GM21515 (cell line): Measurements from ENCODE around the gene UBE2V1.
"Not testable (repeated sequence)": the region's sequence is repeated elsewhere in the genome, so short reads cannot be mapped to it uniquely, and the experiment has no call there.

Experiments
- ATAC-seq: cut with Tn5 transposase; IDR thresholded peaks from one replicate; pipeline ENCODE4 v1.9.1; 2021; ENCODE audit not compliant: unreplicated experiment

Gene UBE2V1

DNA sequence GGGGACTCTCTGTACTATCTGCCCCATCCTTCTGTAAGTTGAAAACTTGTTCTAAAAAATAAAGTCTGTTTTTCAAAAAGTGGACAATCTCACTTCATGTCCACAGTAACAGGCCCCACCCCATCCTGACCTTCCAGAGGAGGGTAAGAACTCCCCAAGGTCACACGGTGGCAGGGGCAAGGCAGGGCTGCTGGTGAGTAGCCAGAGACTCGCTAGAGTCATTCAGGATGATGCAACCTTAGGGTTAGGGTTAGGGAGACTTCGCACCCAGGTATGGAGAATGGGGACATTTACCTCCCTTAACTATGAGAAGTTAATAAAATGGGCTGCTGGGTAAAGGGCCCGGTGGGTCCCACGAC is 25.1 kb upstream of the UBE2V1 start:
- no peak for ATAC-seq

DNA sequence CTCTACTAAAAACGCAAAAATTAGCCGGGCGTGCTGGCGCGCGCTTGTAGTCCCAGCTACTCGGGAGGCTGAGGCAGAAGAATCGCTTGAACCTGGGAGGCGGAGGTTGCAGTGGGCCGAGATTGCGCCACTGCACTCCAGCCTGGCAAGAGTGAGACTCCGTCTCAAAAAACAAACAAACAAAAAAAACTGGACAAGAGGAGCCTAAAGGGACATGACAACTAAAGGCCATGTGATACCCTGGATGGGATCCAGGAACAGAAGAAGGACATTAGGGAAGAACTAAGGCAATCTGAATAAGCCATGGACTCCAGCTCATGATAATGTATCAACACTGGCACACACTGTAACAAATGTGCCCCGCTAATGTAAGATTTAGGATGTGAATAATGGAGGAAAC is 24.8 kb upstream of the UBE2V1 start:
- not testable (repeated sequence) for ATAC-seq

DNA sequence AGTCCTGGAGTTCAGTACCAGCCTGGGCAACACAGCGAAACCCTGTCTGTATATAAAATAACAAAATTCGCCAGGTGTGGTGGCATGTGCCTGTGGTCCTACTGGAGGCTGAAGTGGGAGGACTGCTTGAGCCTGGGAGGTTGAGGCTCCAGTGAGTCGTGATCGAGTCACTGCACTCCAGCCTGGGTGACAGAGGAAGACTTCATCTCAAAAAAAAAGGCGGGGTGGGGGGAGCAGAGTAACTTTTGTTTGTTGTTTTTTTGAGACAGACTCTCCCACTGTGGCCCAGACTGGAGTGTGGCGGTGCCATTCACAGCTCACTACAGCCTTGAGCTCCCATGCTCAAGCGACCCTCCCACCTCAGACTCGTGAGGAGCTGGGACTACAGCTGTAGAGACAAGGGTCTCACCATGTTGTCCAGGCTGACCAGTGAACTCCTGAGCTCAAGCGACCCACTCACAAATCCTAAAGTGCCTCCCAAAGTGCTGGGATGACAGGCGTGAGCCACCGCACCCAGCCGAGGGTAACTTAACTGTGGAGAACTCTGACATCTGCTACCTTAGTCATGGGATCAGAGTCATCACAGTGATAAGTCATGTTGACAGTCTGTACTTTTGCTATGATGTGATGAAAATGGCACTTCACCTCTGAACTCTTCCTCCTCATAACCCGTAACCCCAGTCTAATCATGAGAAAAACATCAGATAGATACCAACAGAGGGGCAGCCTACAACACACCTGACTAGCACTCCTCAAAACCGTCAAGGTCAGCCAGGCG is 24.1 kb upstream of the UBE2V1 start:
- no peak for ATAC-seq

DNA sequence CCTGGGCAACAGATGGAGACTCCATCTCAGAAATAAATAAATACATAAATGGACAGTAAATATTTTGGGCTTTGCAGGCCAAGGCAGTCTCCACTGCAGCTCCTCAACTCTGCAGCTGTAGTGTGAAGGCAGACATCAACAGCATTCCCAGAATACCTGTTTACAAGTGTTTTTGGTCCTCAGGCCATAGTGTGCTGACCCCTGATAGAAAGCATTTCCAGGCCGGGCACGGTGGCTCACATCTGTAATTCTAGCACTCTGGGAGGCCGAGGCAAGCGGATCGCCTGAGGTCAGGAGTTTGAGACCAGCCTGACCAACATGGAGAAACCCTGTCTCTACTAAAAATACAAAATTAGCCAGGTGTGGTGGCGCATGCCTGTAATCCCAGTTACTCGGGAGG is 22.2 kb upstream of the UBE2V1 start:
- not testable (repeated sequence) for ATAC-seq

DNA sequence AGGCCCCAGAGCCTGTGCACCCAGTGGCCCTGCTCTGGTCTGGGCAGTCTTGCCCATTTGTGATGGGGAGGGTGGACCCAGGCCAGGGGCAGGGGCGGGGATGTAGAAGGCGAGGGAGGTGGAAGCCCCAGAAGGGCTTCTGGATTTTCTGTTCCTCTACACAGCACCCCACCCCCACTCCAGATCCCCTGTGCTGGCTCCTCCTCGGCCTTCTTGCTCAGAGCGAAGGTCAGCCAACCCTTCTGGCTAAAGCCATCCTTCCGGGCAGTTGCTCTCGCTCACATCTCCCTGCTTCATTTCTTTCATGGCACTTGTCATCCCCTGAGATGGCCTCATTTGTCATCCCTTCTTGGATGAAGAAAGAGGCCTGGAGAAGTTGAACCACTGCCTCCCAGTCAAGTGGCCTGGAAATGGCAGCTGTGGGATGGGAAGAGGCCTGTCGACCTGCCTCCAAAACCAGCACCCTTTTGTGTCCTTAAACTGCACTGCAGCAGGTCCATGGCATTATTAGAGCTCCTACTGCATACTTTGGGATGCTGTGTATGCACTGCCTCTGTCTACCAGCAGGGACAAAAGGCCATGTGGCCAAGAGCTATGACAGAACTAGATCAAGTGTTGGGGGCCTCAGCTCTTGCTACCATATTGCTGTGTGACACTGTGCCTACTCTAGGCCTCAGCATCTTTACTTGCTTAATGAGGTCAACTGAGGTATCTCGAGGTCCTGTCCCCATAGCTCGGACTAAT is 20.7 kb upstream of the UBE2V1 start:
- no peak for ATAC-seq

DNA sequence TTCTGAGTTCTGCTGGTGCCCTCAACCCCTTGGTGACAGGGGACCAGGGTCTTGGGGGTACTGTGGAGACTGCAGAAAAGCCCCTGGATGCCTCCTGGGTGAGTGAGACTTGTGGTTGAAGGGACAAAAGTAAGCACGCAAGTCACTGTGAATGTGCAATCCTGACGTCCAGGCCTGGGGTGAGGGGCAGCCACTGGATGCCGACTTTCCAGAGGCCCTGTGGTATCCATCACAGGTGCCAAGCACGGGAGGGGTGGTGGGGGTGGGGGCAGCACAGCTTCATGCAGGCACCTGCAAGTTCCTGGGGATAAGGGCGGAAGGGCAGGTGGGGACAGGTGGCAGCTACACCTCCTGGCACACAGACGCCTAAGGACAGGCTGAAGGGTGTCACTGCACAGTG is 20.1 kb upstream of the UBE2V1 start:
- no peak for ATAC-seq

DNA sequence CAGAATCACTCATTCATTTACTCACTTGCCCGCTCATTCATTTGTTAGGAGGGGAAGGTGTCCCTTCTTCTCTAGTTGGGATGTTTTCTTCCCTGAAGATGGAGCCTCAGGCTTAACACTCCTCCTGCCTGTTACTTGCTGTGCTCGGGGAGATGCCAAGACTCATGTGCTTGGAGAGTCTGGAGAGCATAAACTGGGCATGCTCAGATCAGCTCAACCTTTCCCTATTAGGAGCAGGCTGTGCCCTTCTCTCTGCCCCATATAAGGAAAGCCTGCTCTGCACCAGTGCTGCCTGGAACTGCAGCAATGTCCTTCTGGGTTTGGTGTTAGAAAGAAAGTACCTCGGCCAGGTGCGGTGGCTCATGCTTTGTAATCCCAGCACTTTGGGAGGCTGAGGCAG is 18.0 kb upstream of the UBE2V1 start:
- ATAC-seq: no peak

DNA sequence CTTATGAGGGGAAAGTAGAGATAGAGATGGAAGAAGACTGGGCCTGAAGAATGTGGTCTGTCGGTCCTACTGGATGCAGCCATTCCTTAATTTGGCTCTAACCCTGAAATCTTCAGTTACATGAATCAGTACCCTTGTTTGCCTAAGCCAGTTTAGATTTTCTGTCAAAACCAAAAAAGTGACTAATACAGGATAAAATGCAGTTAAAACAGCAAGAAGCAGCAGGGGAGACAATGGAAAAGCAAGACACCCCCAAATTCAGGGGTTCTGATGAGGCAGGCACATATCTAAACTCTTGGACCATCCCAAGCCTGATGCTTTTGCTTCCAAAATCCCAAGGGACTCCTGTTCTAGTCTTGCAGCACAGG is 17.4 kb upstream of the UBE2V1 start:
- no peak for ATAC-seq

DNA sequence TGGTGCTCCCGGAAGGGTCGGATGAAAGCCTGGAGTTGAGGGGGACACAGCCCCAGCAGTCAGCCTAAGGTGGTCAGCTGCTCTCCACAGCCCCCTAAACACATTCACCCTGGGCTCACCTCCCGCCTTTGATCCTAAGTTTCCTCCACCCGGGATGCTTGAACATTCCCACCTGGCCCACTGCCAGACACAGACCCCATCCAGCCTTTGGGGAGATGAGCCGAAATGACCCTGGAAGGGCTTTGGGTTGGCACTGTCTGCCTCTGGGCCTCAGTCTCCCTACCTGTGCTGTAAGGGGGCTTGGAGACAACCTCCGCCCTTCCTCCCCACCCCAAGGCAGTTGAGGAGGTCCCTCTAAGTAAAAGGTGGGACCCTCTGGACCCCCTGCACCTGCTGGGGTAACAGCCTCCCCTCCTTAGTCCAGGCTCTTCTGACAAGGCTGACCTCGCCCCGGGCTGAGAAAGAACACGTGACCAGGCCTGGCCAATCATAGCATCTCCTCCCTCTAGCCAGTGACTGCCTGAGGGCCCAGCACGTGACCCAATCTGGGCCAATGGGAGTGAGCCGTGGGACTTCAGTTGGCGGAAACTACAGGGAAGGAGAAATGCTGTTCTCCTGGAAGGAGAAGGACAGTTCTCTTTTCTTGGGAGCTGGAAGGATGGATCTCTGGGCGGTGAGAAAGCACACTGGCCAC is 16.9 kb upstream of the UBE2V1 start:
- ATAC-seq: no peak

DNA sequence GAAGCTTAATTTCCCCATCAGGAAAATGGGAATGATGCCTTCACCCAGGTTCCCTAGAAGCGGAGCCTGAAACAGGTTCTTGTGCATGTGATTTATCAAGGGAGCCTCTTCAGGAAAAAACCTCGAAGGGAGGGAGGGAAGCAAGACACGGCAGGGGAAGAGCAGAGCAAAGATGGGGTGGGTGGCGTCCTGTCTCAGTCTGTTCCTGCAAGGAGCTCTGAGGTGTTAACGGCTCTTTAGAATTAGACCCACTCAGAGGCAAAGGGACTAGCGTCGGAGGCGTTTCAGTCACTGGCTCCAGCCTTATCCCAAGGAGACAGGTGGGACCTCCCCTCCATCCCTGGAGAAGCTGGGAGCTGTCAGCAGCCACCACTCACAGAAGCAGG is 15.6 kb upstream of the UBE2V1 start:
- ATAC-seq: no peak

DNA sequence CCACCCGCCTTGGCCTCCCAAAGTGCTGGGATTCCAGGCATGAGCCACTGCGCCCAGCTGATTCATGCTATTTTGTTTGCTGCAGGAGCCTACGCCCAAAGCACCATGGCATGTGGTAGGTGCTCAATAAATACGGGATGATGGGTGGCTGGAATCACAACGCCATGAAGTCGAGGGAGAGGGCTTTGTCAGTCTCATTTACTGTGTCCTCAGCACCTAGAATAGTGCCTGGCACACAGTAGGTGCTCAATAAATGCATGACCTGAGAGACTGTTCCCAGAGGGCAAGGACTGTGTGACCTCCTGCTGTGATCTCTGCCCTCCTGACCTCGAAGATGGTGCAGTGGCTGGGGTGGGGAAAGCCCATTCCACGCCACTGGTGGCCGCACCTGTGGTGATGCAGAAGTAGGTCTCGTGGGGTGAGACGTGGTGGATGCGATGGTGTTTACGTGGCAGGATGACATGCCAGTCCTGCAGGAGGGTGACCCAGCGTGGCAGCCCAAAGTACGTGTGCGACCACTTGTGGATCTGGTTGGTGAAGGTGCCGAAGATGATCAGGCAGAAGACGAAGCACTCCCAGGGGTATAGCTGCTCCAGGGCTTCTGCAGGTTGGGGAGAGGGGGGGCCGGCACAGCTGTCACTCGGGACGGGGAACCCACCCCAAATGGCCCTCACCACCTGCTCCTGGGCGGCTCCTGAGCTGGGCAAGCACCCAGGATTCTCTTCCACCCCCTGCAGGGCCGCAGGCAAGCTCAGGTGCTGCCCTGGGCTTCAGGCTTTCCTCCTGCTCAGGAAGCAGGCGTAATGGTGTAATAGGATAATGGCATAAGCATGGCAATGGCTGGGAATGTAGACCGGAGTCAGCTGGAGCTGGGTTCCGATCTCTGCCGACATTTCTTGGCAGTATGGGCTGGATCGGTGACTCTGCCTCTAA is 14.9 kb upstream of the UBE2V1 start:
- no peak for ATAC-seq

DNA sequence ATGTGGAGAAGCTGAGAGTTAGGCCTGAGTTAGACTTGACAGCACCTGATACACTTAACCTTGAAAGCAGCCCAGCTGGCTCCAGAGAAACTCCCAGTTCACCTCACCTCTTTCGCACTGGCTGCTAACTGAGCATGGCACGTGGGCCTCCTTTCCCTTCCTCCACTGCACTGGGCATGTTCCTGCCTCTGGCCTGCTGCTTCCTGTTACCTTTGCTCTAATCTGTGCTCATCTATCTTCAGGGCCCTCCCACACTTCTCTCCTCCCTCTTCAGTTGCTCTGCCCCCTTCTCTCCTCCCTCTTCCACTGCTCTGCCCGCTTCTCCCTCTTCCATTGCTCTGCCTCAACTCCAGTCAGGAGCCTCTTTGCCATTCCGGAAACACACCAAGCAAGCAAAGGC is 13.7 kb upstream of the UBE2V1 start:
- no peak for ATAC-seq

DNA sequence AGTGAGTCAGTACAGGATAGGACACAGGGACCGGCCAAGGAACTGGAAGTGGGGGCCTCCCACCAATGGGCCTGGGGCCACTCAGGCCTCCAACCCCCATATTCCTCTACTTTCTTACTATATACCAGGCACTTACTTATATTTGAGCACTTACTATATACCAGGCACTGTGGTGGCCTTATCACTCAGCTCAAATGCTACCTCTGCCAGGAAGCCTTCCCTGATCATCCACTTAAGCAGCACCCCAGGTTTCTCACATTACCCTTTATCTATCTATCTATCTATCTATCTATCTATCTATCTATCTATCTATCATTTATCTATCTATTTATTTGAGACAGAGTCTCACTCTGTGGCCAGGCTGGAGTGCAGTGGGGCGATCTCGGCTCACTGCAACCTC is 12.3 kb upstream of the UBE2V1 start:
- no peak for ATAC-seq

DNA sequence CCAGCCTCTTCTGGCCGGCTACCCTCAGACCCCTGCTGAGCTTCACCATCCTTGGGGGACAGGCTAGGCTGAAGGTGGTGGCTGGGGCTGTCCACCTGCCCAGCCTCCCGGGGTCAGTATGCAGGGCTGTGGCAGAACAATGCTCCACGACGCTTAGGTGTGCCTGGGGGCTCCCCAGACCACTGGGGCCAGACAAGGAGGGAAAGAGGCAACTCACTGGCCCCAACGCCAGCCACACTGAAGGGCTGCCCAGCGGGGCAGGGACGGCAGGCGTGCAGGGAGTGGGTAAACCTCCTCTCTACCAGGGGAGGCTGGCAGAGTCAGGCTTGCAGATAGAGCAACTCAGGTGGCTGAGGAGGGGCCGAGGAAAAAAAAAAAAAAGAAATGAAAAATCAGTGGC is 11.5 kb upstream of the UBE2V1 start:
- no peak for ATAC-seq

DNA sequence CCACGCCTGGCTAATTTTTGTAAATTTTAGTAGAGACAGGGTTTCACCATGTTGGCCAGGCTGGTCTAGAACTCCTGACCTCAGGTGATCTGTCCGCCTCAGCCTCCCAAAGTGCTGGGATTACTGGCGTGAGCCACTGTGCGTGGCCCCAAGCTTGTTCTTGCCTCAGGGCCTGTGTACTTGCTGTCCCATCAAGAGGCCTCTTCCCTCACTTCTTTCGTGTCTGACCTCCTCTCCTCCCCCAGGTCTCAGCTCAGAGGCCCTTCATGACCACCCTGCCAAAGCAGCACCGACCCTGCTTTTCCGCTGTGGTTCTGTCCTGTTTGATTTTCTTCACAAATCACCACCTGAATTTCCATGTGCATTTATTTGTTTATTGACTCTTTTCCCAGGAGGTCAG is 10.5 kb upstream of the UBE2V1 start:
- no peak for ATAC-seq

DNA sequence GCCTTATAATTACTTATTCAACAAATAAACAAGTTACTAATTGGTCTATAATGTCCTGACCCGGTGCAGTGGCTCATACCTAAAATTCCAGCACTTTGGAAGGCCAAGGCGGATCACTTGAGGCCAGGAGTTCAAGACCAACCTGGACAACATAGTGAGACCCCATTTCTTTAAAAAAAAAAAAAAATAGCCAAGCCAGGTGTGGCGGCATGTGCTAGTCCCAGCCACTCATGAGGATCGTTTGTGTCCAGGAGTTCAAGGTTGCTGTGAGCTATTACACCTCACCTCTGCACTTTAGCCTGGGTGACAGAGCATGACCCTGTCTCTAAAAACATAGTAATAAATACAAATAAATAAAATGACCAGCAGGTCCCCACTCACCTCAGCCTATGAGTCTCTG is 9.8 kb upstream of the UBE2V1 start:
- ATAC-seq: no peak

DNA sequence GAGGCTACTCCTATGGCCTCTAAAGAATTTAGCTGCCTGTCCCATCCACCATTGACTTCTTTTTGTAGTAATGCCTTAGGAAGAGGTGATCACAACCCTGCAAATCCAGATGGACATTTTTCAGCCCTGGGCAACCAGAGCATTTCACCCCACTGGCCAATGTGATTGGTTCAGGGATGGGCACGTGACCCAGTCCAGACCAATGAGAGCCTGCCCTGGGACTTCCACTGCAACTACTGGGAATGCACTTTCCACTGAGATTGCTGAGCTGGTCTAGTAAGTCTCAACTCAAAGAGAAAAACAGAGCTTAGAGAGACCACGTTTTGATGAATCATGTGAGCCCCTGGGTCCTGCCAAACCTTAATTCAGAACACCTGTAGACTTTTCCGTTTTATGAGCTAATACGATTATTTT is 8.9 kb upstream of the UBE2V1 start:
- ATAC-seq: no peak

DNA sequence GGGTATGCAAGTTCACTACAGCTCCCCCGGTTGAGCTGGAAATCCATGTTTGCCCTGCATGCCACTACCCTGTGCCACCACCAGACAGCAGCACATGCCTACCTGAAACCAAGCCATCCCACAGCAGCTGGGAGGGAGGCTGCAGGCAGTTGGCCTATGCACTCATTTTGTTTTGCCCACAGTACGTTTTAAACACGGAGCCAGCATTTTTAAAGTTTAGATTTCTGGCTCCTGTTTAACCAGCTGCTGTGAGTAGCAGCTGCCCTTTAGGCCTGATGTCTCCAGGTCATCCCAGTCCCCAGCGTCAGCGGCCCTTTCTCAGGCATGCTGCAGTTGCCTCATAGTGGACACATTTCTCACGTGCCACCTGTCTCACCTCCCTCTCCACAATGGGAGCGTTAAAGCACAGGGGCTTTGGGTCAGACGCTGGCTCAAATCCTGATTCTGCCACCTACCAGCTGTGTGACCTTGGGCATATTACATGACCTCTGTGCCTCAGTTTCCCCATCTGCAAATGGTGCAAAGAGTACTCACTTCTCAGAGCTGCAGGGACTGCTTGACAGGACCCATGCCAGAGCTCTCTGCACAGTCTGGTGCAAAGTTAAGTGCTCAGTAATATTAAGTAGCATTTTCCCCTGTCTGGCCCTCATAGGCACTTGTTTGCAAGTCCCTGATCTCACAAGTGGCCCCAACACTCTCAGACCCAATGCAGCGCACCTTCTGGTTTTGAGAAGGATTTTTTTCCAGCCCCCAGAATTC is 8.2 kb upstream of the UBE2V1 start:
- ATAC-seq: no peak

DNA sequence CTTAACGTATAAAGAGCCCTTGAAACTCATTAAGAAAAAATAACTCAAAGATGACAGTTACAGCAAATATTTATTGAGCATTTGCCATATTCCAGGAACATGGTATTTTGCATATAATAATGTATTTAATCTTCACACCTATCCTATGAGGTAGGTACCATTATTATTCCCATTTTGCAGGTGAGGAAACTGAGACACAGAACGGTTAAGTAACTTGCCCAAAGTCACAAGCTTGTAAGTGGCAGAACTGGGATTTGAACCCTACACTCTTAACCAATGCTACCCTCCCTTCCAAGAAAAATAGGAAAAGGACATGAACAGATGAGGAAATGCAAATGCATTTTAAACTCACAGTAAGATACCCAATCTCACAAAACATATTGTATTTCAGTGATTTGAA is 5.3 kb upstream of the UBE2V1 start:
- ATAC-seq: no peak

DNA sequence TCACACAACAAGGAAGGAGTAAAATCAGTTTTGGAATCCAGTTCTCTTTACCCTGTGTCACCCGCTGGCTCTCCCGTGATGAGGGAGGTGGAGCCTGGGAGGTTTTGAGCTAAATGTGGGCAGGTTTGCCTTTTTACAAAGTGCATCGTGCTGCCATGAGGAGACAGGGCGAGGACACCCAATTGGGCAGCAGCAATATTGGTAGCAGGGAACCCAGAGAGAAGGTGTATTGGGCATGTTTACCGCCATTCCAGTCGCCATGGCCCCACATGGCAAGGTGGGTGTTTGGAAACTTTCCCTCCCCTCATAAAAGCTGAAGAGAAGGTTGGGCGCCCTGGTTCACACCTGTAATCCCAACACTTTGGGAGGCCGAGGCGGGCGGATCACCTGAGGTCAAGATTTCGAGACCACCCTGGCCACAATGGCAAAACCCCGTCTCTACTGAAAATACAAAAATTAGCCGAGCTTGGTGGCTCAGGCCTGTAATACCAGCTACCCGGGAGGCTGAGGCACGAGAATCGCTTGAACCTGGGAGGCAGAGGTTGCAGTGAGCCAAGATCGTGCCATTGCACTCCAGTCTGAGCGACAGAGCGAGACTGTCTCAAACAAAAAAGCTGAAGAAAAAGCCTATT is 3.5 kb upstream of the UBE2V1 start:
- no peak for ATAC-seq
